GM19193 (cell line): ENCODE data around the gene TENT5A.

Experiments
- POLR2A ChIP-seq: IDR thresholded peaks from 4 replicates; pipeline ENCODE4 v1.6.1; 2011; ENCODE audit not compliant: insufficient read depth, insufficient read length; ENCODE audit errors: extremely low read depth

The TENT5A gene

DNA sequence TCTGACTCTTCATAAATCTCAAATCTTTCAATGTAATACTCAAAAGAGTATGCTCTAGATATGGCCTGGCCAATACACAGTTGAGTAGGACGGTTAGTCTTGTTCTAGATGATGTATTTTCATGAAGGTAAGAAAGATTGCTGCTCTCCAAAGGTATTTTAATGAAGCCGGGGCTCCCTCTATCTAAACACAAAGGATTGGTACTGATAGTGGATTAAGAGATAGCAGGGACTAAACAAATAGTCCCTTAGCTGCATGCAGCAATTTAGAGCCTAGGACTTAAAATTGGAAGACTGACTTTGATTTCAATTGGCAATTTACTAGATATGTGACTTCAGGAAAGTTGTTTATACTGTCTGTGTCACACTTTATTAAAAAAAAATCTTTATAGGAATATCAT is 31.4 kb upstream of the TENT5A start:
- TF ChIP-seq POLR2A: no peak

DNA sequence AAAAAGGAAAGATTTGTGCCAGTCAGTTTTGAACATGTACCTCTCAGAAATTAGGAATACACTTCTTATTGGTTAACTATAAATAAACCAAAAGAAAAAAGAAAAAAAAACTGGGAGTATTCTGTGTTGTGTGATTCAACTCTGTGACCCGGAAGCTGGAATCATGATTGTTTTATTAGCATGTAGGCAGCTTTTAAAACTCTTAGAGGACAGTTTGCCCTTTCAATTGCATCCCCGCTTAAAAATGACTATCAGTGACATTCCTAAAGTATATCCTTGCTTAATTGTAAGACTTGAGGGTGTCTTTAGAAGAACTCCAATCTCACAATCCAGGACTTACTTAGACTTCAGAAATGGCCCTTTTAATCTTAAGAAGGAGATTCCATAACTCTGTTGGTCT is 29.1 kb upstream of the TENT5A start:
- no peak for TF ChIP-seq POLR2A

DNA sequence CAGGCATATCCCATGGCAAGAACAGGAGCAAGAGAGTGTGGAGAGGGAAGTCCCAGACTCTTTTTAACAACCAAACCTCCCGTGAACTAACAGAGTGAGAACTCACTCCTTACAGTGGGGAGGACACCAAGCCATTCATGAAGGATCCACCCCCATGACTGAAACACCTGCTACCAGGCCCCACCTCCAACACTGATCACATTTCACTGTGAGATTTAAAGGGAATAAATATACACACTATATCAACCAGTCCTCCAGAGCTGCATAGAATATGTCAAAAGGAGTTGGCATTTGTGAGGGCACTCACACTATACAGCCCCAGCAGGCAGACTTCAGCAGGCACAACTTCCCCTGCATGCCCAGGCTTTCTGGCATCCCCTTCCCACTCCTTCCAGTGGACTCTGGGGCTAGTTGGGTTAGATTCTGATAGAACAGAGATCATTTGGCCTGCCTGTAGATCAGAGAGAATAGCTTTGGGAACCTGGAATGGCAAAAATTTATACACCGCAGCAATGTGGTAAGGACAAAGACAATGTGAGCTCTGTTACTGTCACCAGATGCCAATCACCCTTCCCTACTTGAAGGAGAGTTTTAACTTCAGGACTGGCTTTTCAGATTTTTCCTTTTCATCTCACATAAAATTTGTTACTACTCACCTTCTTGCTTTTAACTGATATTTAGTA is 25.2 kb upstream of the TENT5A start:
- TF ChIP-seq POLR2A: no peak

DNA sequence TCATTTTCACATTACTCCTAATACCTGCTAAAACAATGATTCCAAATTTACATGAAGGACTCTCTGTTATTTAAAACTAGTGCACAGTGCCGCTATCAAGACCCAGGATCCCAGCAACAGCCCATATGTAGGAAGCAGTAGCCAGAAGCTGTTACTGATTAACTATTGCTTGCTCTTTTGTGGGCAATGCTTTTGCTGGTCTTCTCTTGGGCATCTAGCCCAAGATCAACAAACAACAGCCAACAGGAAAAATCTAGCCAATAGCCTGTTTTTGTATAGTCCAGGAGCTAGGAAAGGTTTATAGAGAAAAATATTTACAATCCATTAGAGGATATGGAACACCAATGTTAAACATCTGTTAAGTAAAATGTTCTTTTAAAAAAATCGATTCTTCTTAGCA is 22.1 kb upstream of the TENT5A start:
- no peak for TF ChIP-seq POLR2A

DNA sequence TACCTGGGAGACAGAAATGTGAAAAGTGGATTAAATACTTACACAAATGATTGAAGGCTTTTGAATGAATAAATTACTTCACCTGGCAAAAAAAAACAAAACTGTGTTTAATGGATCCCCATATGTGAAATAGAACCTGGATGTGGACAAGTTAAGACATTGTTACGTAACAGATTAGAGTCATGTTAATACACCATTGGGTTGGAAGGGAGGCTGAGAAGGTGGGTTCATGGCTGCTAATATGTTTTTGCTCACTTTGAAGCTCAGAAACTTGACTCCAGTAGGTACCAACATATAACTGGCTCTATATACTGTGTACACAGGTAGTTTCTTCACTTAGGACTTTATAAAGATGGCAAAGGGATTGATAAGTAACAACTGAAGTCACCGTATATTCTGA is 21.4 kb upstream of the TENT5A start:
- TF ChIP-seq POLR2A: no peak

DNA sequence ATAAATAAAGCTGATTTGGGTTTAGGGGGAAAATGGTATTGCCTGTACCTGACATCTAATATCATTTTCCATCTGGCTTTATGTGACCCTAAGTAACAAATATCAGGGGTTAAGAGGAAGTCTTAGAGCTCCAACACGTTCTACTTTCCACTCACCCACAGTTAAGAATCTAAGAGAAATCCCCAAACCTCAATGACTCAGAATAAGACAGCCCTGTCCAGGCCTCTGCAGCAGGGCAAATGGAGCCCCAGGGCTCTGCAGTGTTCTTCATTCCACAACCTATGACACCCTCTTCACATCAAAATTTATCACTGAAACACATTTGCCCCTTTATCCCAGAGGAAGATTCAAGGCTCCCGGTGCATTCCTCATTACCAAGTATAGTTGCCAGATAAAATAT is 20.3 kb upstream of the TENT5A start:
- no peak for TF ChIP-seq POLR2A

DNA sequence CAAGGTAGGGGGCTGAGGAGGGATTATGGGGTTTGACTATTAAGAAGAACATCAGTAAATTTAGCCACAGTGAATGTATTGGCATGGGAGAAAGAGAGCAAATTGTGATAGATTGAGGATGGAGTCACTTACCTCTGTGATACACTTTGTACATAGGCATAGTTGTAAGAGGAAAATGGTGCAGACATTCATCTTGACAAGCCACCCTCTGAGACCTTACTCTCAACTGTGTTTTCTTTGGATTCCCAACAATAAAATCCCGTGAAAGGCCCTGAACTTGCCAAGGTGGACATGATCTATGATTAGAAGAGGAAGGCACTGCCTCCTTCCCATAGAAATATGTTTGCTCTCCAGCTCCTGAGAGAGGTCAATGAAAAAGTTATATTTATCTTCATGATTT is 18.6 kb upstream of the TENT5A start:
- no peak for TF ChIP-seq POLR2A

DNA sequence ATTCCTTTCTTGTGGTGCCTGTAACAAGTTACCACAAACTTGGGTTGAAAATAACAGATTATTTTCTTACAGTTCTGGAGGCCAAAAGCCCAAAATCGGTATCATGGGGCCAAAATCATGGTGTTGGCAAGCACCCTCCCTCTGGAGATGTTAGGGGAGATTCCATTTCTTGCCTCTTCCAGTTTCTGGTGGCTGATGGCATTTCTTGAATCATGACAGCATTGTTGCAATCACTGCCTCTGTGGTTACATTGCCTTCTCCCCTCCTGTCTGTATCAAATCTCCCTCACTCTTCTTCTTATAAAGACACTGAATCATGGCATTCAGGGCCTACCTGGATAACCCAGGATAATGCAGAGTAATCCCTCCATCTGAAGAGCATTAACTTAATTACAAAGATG is 17.9 kb upstream of the TENT5A start:
- TF ChIP-seq POLR2A: no peak

DNA sequence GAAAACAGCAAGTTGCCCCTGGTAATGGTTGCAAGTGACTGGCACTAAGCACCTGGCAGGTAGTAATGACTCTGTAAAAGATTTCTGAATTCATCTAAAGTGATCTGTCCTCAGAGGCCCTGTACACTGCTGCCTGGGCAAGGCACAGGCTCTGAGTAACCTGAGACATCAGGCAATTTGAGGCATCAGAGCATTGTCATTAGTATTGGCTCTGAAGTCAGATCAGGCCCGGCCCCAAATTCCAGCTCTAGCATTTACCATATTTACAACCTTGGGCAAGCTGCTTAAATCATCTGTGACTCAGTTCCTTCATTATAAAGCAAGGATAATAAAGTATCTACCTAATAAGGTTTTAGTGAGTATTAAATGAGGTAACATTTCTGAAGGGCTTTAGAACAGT is 17.3 kb upstream of the TENT5A start:
- TF ChIP-seq POLR2A: no peak

DNA sequence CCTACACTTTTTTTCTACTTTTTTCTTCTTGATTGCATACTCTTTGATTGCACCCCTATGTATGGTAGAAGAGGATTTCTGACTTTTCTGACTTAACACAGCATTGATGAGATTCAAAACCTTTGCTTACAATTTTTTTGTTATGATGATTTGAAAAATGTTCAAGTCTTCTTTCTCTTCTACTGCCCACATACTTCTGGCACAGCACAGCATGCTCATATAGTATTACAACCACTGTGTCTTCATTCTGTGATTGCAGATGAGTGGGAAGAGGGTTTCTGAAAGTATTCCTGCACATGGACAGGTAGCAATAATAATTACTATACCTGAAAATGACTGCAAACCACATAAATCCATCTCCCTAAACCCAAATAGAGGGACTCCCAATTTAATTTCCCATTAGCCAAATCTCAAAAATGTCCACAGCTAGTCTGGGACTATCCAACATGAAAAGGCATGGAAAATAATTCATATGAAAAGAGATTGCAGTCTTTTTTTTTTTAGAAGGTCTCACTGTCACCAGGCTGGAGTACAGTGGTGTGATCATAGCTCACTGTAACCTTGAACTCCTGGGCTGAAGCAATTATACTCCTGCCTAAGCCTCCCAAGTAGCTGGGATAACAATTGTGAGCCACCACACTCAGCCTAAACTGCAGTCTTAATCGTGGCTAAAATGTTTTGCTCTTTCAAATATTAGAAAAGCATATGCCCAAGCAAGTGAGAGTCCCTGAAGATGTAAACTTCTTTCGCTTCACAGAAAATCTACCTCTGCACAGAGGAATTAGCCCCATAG is 15.9 kb upstream of the TENT5A start:
- no peak for TF ChIP-seq POLR2A

DNA sequence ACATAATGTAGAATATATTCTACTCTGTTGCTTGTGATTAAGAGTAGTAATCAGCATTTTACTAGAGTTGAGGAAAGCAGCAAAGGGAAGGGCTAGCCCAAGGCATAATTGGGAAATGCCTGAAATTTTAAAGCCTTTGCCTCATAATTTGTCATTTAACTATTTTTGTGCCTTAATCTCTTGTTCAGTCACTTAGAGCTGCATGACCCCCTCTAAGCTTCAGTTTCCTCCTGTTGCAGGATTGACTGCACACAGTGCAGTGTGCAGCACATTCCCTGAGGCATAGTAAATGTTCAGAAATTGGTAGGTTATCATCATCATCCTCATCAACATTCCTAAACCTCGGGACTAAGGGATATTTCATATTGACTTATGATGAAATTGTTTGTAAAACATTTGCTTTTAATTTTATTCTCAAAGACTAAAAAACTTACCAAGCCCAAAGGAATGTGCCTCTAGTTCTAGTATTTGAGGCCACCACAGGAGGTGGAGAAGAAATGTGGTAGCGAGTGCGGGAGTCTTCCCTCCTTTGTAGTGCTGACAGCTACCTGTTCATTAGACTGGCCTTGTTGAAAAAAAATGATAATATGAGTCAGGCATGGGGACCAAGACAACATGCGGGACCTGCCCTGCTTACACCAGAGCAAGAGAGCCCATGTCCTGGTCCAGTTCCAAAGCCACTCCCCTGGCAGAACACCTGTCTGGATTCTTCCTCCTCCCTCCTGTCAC is 14.8 kb upstream of the TENT5A start:
- TF ChIP-seq POLR2A: no peak

DNA sequence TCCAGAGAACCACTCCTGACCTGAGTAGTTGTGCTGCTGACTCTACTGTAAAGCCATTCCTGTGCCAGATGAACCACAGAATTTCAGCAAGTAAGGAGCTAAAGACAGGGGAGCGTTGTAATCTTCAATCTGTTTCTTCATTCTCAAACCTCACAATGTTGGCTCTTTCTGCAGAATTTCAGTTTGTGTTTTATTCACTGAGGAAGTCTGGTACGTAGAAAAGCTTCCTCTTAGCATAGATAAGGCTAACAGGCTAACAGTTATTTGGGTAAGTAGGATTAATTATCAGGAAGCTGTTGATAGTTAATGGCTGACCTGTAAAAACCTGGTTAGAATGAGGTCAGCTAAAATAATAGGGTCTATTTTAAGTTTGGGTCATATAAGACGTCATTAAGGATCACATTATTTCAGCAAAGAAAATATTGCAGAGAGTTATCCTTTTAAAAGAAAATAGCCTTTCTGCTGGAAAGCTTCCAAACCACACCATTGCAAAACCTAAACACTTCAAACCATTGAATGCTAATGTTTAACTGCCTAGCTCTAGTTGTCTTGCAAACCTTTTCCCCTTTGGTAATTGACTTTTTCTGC is 14.1 kb upstream of the TENT5A start:
- TF ChIP-seq POLR2A: no peak

DNA sequence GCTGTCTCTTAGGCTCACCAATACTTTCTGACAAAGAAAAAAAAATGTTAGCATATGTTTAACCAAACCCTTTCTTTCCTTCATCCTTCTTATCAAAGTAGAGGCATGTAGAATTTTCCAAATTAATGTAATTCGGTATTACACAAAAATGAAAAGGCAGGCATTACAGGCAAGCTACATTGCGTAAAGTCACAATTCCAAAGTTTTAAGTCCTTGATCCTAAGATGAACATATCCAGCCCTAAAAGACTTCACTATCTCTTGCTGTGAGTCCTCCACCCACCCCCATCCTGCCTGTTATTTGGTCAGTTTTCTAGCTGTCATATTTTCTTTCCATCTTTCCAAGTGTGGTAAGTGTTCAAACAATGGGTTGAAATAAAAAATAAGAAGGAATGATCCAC is 12.1 kb upstream of the TENT5A start:
- TF ChIP-seq POLR2A: no peak

DNA sequence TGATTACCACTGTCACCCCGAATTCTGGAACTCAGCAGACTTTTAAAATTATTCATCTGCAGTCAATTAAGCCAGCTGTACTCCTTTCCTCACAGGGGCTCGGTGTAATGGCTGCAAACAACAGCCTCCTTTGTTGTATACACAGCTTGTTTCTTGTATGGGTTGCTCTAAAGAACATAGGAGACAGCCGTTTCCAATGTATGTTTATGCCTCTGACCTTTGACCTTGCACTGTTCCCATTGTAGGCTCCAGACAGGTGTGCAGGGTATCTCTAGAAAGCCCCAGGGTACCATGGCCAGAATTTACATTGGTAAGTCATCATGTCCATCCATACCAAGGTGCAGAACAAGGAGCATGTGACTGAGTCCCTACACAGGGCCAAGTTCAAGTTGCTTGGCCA is 11.5 kb upstream of the TENT5A start:
- TF ChIP-seq POLR2A: no peak

DNA sequence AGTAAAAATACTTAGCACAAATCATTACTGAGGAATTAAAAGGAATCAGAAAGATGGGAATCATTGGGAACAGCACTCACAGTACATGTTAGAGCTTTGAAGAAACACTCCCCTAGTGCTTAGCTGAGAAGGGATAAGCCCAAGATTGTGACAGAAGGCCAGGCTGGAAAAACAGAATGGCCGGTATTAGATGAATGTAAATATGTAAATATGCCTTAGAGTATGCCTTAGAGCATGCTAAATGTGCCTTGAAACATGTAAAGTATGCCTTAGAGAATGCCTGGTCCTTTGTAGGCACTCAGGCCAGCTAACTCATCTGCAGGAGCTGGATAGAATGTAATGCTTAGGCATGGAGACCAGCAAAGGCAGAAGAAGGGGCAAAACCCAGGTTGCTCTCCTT is 10.6 kb upstream of the TENT5A start:
- TF ChIP-seq POLR2A: no peak
